Mammary epithelial cell (primary cell): Measurements from ENCODE around the gene MAP7.

ENCODE experiments used
- EZH2 ChIP-seq: IDR thresholded peaks from 2 replicates; pipeline ENCODE4 v1.6.1; 2012; ENCODE audit warnings: low read length, inconsistent platforms, borderline replicate concordance
- TF ChIP-seq, protein P1 (sequence below), 2 donors: IDR thresholded peaks in 1 of 2; conservative IDR thresholded peaks in 1 of 2; 2 replicates each; pipeline ENCODE4 v1.5.1; 2011 to 2012; ENCODE audit warnings: inconsistent platforms in 2 of 2, low read length in 2 of 2, mild to moderate bottlenecking in 2 of 2, control low read depth in 1 of 2, low read depth in 1 of 2; ENCODE audit not compliant: insufficient read depth in 1 of 2; ENCODE audit errors: extremely low read depth in 1 of 2

- no peak for TF ChIP-seq EZH2
- TF ChIP-seq, protein P1, sequence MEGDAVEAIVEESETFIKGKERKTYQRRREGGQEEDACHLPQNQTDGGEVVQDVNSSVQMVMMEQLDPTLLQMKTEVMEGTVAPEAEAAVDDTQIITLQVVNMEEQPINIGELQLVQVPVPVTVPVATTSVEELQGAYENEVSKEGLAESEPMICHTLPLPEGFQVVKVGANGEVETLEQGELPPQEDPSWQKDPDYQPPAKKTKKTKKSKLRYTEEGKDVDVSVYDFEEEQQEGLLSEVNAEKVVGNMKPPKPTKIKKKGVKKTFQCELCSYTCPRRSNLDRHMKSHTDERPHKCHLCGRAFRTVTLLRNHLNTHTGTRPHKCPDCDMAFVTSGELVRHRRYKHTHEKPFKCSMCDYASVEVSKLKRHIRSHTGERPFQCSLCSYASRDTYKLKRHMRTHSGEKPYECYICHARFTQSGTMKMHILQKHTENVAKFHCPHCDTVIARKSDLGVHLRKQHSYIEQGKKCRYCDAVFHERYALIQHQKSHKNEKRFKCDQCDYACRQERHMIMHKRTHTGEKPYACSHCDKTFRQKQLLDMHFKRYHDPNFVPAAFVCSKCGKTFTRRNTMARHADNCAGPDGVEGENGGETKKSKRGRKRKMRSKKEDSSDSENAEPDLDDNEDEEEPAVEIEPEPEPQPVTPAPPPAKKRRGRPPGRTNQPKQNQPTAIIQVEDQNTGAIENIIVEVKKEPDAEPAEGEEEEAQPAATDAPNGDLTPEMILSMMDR (conservative IDR thresholded peaks at IDR 0.05 in 1 of 2, IDR thresholded peaks at IDR 0.05 in 1 of 2; ENCODE audit: extremely low read depth in 1 of 2, insufficient read depth in 1 of 2, low read depth in 1 of 2, low read length in 2 of 2) = no peak
These were observed 18.2 kb downstream of the MAP7 start for GRCh38 chr6:136532030-136532429.
